Neural cell (in vitro differentiated cells): ENCODE measurements around the gene MSI1. TPM values are rescaled to one million over a fixed set of nuclear protein-coding genes. Genes with fewer than 3 reads are reported as not detected.

Experiments used
- H2AFZ ChIP-seq: fragments of 200-600, 300-800 bp; sonication (generic), shearing (Covaris generic); 2 replicates; pipeline ENCODE4 v1.6.0; 2014; ENCODE audit warnings: low read depth, mild to moderate bottlenecking, antibody characterized with exemption, low read length, moderate library complexity
- H3F3A ChIP-seq: fragments of 200-600 bp; shearing (Covaris generic); 2 replicates; pipeline ENCODE4 v1.6.1; 2016; ENCODE audit warnings: mild to moderate bottlenecking, moderate library complexity, mixed read lengths, antibody characterized with exemption, low read length; ENCODE audit not compliant: insufficient read depth, poor library complexity, severe bottlenecking
- H3K27ac ChIP-seq: fragments of 200-600, 300-800 bp; sonication (generic), shearing (Covaris generic); 2 replicates; pipeline ENCODE4 v1.5.1; 2014; ENCODE audit warnings: mild to moderate bottlenecking, low read length, moderate library complexity
- H3K27me3 ChIP-seq: fragments of 300-800, 200-600 bp; sonication (generic), shearing (Covaris generic); 2 replicates; pipeline ENCODE4 v1.6.0; 2014; ENCODE audit warnings: mild to moderate bottlenecking, low read depth, low read length, moderate library complexity; ENCODE audit not compliant: insufficient read depth
- H3K36me3 ChIP-seq: fragments of 300-800, 200-600 bp; sonication (generic), shearing (Covaris generic); 2 replicates; pipeline ENCODE4 v1.5.1; 2014; ENCODE audit warnings: mild to moderate bottlenecking, antibody characterized with exemption, low read length, moderate library complexity; ENCODE audit not compliant: insufficient read depth
- H3K4me2 ChIP-seq: fragments of 300-800, 200-600 bp; sonication (generic), shearing (Covaris generic); 2 replicates; pipeline ENCODE4 v1.6.0; 2014; ENCODE audit warnings: mild to moderate bottlenecking, low read length
- H3K4me3 ChIP-seq: fragments of 300-800, 200-600 bp; sonication (generic), shearing (Covaris generic); 2 replicates; pipeline ENCODE4 v1.5.1; 2014; ENCODE audit warnings: mild to moderate bottlenecking, low read length, moderate library complexity
- H3K79me2 ChIP-seq: fragments of 200-600 bp; shearing (Covaris generic); replicated peaks from 2 replicates; pipeline ENCODE4 v1.6.0; 2014; ENCODE audit warnings: mild to moderate bottlenecking, low read length, moderate library complexity; ENCODE audit not compliant: insufficient read depth
- H3K9ac ChIP-seq: fragments of 300-800, 200-600 bp; sonication (generic), shearing (Covaris generic); 2 replicates; pipeline ENCODE4 v1.6.1; 2016; ENCODE audit warnings: mild to moderate bottlenecking, low read length, mixed read lengths
- H3K9me2 ChIP-seq: fragments of 200-600 bp; shearing (Covaris generic); 2 replicates; pipeline ENCODE4 v1.6.1; 2016; ENCODE audit warnings: mild to moderate bottlenecking, low read length, mixed read lengths; ENCODE audit not compliant: insufficient read depth
- H3K9me3 ChIP-seq: fragments of 200-600, 300-800 bp; sonication (generic), shearing (Covaris generic); 2 replicates; pipeline ENCODE4 v1.6.1; 2016; ENCODE audit warnings: mild to moderate bottlenecking, mixed run types, low read length, moderate library complexity, mixed read lengths
- H4K20me1 ChIP-seq: fragments of 200-600 bp; shearing (Covaris generic); 2 replicates; pipeline ENCODE4 v1.6.1; 2016; ENCODE audit warnings: mild to moderate bottlenecking, mixed run types; ENCODE audit not compliant: insufficient read depth
- CTCF ChIP-seq: fragments of 450-650 bp; IDR thresholded peaks from 2 replicates; pipeline ENCODE4 v1.5.1; 2014; ENCODE audit warnings: antibody characterized with exemption, mild to moderate bottlenecking, moderate library complexity; ENCODE audit not compliant: poor library complexity, severe bottlenecking
- EP300 ChIP-seq: fragments of 450-650 bp; conservative IDR thresholded peaks from 2 replicates; pipeline ENCODE4 v1.6.1; 2014; ENCODE audit warnings: antibody characterized with exemption, mild to moderate bottlenecking, moderate library complexity; ENCODE audit not compliant: poor library complexity, severe bottlenecking
- EZH2 ChIP-seq: fragments of 200-600, 300-800 bp; shearing (Covaris generic), sonication (generic); IDR thresholded peaks from 2 replicates; pipeline ENCODE4 v1.6.1; 2014; ENCODE audit warnings: antibody characterized with exemption, low read length, borderline replicate concordance, mild to moderate bottlenecking; ENCODE audit not compliant: insufficient read depth, poor library complexity, severe bottlenecking
- MXI1 ChIP-seq: fragments of 450-650 bp; conservative IDR thresholded peaks from 2 replicates; pipeline ENCODE4 v1.6.1; 2014; ENCODE audit warnings: antibody characterized with exemption, mild to moderate bottlenecking; ENCODE audit not compliant: poor library complexity, severe bottlenecking
- POLR2AphosphoS5 ChIP-seq: IDR thresholded peaks from 2 replicates; pipeline ENCODE4 v1.6.1; 2012
- RAD21 ChIP-seq: fragments of 450-650 bp; conservative IDR thresholded peaks from 2 replicates; pipeline ENCODE4 v1.6.1; 2014; ENCODE audit warnings: antibody characterized with exemption, mild to moderate bottlenecking, moderate library complexity
- SMC3 ChIP-seq: fragments of 450-650 bp; conservative IDR thresholded peaks from 2 replicates; pipeline ENCODE4 v1.6.1; 2014; ENCODE audit warnings: antibody characterized with exemption, mild to moderate bottlenecking, moderate library complexity; ENCODE audit not compliant: poor library complexity
- TAF1 ChIP-seq: IDR thresholded peaks from 2 replicates; pipeline ENCODE4 v1.6.1; 2012; ENCODE audit warnings: low read depth
- polyA plus RNA-seq: library from polyadenylated mRNA; depleted of rRNA; stranded (reverse); fragments of >200 nt; gene quantifications from 2 replicates; pipeline ENCODE4 v1.2.3, GENCODE V29; 2014
- TF ChIP-seq, protein P1 (sequence below): IDR thresholded peaks from 2 replicates; pipeline ENCODE4 v1.6.1; 2012; ENCODE audit warnings: borderline replicate concordance

The MSI1 gene
- polyA plus RNA-seq, 1 donor from 2014 or later: 7.5 TPM

- Histone ChIP-seq H3K9me3 (no peaks in the 10 kb centered on the region), H3K4me2 (no peak overlapping the region), H3K9me2 (no peaks in the 10 kb centered on the region), H3K4me3 (peak overlapping the region; percentile 24), H3K27ac (peak overlapping the region; percentile 16), H2AFZ (peak overlapping the region; percentile 72), H3K9ac (peak overlapping the region; percentile 54), H3F3A (no peaks in the 10 kb centered on the region), H4K20me1 (no peaks in the 10 kb centered on the region), H3K79me2 (no peaks in the 10 kb centered on the region), H3K27me3 (no peaks in the 10 kb centered on the region), H3K36me3 (no peaks in the 10 kb centered on the region)
- TF ChIP-seq, protein P1, sequence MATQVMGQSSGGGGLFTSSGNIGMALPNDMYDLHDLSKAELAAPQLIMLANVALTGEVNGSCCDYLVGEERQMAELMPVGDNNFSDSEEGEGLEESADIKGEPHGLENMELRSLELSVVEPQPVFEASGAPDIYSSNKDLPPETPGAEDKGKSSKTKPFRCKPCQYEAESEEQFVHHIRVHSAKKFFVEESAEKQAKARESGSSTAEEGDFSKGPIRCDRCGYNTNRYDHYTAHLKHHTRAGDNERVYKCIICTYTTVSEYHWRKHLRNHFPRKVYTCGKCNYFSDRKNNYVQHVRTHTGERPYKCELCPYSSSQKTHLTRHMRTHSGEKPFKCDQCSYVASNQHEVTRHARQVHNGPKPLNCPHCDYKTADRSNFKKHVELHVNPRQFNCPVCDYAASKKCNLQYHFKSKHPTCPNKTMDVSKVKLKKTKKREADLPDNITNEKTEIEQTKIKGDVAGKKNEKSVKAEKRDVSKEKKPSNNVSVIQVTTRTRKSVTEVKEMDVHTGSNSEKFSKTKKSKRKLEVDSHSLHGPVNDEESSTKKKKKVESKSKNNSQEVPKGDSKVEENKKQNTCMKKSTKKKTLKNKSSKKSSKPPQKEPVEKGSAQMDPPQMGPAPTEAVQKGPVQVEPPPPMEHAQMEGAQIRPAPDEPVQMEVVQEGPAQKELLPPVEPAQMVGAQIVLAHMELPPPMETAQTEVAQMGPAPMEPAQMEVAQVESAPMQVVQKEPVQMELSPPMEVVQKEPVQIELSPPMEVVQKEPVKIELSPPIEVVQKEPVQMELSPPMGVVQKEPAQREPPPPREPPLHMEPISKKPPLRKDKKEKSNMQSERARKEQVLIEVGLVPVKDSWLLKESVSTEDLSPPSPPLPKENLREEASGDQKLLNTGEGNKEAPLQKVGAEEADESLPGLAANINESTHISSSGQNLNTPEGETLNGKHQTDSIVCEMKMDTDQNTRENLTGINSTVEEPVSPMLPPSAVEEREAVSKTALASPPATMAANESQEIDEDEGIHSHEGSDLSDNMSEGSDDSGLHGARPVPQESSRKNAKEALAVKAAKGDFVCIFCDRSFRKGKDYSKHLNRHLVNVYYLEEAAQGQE: no peak
- no peak for TF ChIP-seq EZH2
- TF ChIP-seq MXI1: no peak
- TF ChIP-seq SMC3: no peak
- TF ChIP-seq CTCF: no peak
- TF ChIP-seq RAD21: no peak
- no peak for TF ChIP-seq POLR2AphosphoS5
Observed at GRCh38 chr12:120388691-120389481, 19.9 kb upstream of the MSI1 start.

DNA sequence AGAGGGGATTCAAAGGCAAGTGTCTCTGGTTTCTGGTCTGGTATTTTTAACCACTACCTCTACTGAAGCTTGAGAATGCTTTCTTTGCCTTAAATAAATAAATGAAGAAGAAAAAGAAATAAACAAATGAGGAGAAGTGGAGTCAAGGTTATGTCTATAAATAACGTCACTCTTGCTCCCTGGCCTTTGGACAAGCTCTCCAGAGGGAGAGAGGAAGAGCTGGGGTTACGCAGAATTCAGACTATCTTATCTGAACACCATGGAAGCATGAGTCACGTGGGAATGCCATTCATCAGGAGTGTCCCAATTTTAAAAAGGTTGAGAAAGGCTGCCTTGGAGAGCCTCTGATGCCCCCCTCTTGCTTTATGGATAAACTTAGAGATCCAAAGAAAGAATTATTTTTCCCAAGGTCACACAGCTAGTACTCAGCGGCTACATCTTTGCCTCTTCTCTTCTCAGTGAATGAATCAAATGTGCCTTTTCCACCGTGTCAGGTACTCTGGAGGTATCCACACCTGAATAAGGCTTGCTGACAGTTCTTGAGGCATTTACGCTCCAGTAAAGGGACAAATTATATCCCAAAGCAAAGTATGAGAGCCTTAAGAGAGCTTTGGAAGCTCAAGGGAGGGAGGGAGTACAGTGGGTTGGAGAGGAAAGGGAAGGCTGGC lies 12.9 kb upstream of the MSI1 start:
- no peaks in the 10 kb centered on the region for H3K27me3 ChIP-seq
- H3K4me3 ChIP-seq: no peak overlapping the region
- H3K27ac ChIP-seq: no peak overlapping the region
- TF ChIP-seq EP300 (no peak), POLR2AphosphoS5 (no peak), EZH2 (no peak), TAF1 (no peak), MXI1 (no peak)
- TF ChIP-seq, protein P1: no peak
- no peaks in the 10 kb centered on the region for H4K20me1 ChIP-seq
- H3K9me2 ChIP-seq: no peaks in the 10 kb centered on the region
- no peak overlapping the region for H3K9ac ChIP-seq
- no peak overlapping the region for H3K4me2 ChIP-seq
- no peaks in the 10 kb centered on the region for H3K79me2 ChIP-seq
- no peaks in the 10 kb centered on the region for H3K9me3 ChIP-seq
- H2AFZ ChIP-seq: no peak overlapping the region
- no peaks in the 10 kb centered on the region for H3K36me3 ChIP-seq
- H3F3A ChIP-seq: no peaks in the 10 kb centered on the region
